Neural cell (in vitro differentiated cells): Measurements from ENCODE around the gene C11orf54. TPM values are rescaled to one million over a fixed set of nuclear protein-coding genes. Genes with fewer than 3 reads are reported as not detected.

Experiments used
- H2AFZ ChIP-seq: fragments of 200-600, 300-800 bp; sonication (generic), shearing (Covaris generic); 2 replicates; pipeline ENCODE4 v1.6.0; 2014; ENCODE audit warnings: low read depth, mild to moderate bottlenecking, antibody characterized with exemption, low read length, moderate library complexity
- H3F3A ChIP-seq: fragments of 200-600 bp; shearing (Covaris generic); 2 replicates; pipeline ENCODE4 v1.6.1; 2016; ENCODE audit warnings: mild to moderate bottlenecking, moderate library complexity, mixed read lengths, antibody characterized with exemption, low read length; ENCODE audit not compliant: insufficient read depth, poor library complexity, severe bottlenecking
- H3K27ac ChIP-seq: fragments of 200-600, 300-800 bp; sonication (generic), shearing (Covaris generic); 2 replicates; pipeline ENCODE4 v1.5.1; 2014; ENCODE audit warnings: mild to moderate bottlenecking, low read length, moderate library complexity
- H3K27me3 ChIP-seq: fragments of 300-800, 200-600 bp; sonication (generic), shearing (Covaris generic); 2 replicates; pipeline ENCODE4 v1.6.0; 2014; ENCODE audit warnings: mild to moderate bottlenecking, low read depth, low read length, moderate library complexity; ENCODE audit not compliant: insufficient read depth
- H3K36me3 ChIP-seq: fragments of 300-800, 200-600 bp; sonication (generic), shearing (Covaris generic); 2 replicates; pipeline ENCODE4 v1.5.1; 2014; ENCODE audit warnings: mild to moderate bottlenecking, antibody characterized with exemption, low read length, moderate library complexity; ENCODE audit not compliant: insufficient read depth
- H3K4me2 ChIP-seq: fragments of 300-800, 200-600 bp; sonication (generic), shearing (Covaris generic); 2 replicates; pipeline ENCODE4 v1.6.0; 2014; ENCODE audit warnings: mild to moderate bottlenecking, low read length
- H3K4me3 ChIP-seq: fragments of 300-800, 200-600 bp; sonication (generic), shearing (Covaris generic); 2 replicates; pipeline ENCODE4 v1.5.1; 2014; ENCODE audit warnings: mild to moderate bottlenecking, low read length, moderate library complexity
- H3K79me2 ChIP-seq: fragments of 200-600 bp; shearing (Covaris generic); replicated peaks from 2 replicates; pipeline ENCODE4 v1.6.0; 2014; ENCODE audit warnings: mild to moderate bottlenecking, low read length, moderate library complexity; ENCODE audit not compliant: insufficient read depth
- H3K9ac ChIP-seq: fragments of 300-800, 200-600 bp; sonication (generic), shearing (Covaris generic); 2 replicates; pipeline ENCODE4 v1.6.1; 2016; ENCODE audit warnings: mild to moderate bottlenecking, low read length, mixed read lengths
- H3K9me2 ChIP-seq: fragments of 200-600 bp; shearing (Covaris generic); 2 replicates; pipeline ENCODE4 v1.6.1; 2016; ENCODE audit warnings: mild to moderate bottlenecking, low read length, mixed read lengths; ENCODE audit not compliant: insufficient read depth
- H3K9me3 ChIP-seq: fragments of 200-600, 300-800 bp; sonication (generic), shearing (Covaris generic); 2 replicates; pipeline ENCODE4 v1.6.1; 2016; ENCODE audit warnings: mild to moderate bottlenecking, mixed run types, low read length, moderate library complexity, mixed read lengths
- H4K20me1 ChIP-seq: fragments of 200-600 bp; shearing (Covaris generic); 2 replicates; pipeline ENCODE4 v1.6.1; 2016; ENCODE audit warnings: mild to moderate bottlenecking, mixed run types; ENCODE audit not compliant: insufficient read depth
- CTCF ChIP-seq: fragments of 450-650 bp; IDR thresholded peaks from 2 replicates; pipeline ENCODE4 v1.5.1; 2014; ENCODE audit warnings: antibody characterized with exemption, mild to moderate bottlenecking, moderate library complexity; ENCODE audit not compliant: poor library complexity, severe bottlenecking
- EP300 ChIP-seq: fragments of 450-650 bp; conservative IDR thresholded peaks from 2 replicates; pipeline ENCODE4 v1.6.1; 2014; ENCODE audit warnings: antibody characterized with exemption, mild to moderate bottlenecking, moderate library complexity; ENCODE audit not compliant: poor library complexity, severe bottlenecking
- EZH2 ChIP-seq: fragments of 200-600, 300-800 bp; shearing (Covaris generic), sonication (generic); IDR thresholded peaks from 2 replicates; pipeline ENCODE4 v1.6.1; 2014; ENCODE audit warnings: antibody characterized with exemption, low read length, borderline replicate concordance, mild to moderate bottlenecking; ENCODE audit not compliant: insufficient read depth, poor library complexity, severe bottlenecking
- MXI1 ChIP-seq: fragments of 450-650 bp; conservative IDR thresholded peaks from 2 replicates; pipeline ENCODE4 v1.6.1; 2014; ENCODE audit warnings: antibody characterized with exemption, mild to moderate bottlenecking; ENCODE audit not compliant: poor library complexity, severe bottlenecking
- POLR2AphosphoS5 ChIP-seq: IDR thresholded peaks from 2 replicates; pipeline ENCODE4 v1.6.1; 2012
- RAD21 ChIP-seq: fragments of 450-650 bp; conservative IDR thresholded peaks from 2 replicates; pipeline ENCODE4 v1.6.1; 2014; ENCODE audit warnings: antibody characterized with exemption, mild to moderate bottlenecking, moderate library complexity
- REST ChIP-seq: IDR thresholded peaks from 2 replicates; pipeline ENCODE4 v1.6.1; 2012; ENCODE audit warnings: borderline replicate concordance
- SMC3 ChIP-seq: fragments of 450-650 bp; conservative IDR thresholded peaks from 2 replicates; pipeline ENCODE4 v1.6.1; 2014; ENCODE audit warnings: antibody characterized with exemption, mild to moderate bottlenecking, moderate library complexity; ENCODE audit not compliant: poor library complexity
- TAF1 ChIP-seq: IDR thresholded peaks from 2 replicates; pipeline ENCODE4 v1.6.1; 2012; ENCODE audit warnings: low read depth
- polyA plus RNA-seq: library from polyadenylated mRNA; depleted of rRNA; stranded (reverse); fragments of >200 nt; gene quantifications from 2 replicates; pipeline ENCODE4 v1.2.3, GENCODE V29; 2014

Gene C11orf54
- polyA plus RNA-seq, 1 donor from 2014 or later, result 35.0 TPM

GRCh38 chr11:93770160-93770559 is 28.7 kb downstream of the C11orf54 start:
- no peak overlapping the region for H3K4me2 ChIP-seq
- H3K9me3 ChIP-seq, result no peaks in the 10 kb centered on the region
- H3K36me3 ChIP-seq, result no peaks in the 10 kb centered on the region
- no peak overlapping the region for H2AFZ ChIP-seq
- H3K27me3 ChIP-seq, result no peaks in the 10 kb centered on the region
- H3K9me2 ChIP-seq, result no peaks in the 10 kb centered on the region
- H3K9ac ChIP-seq, result no peak overlapping the region
- no peaks in the 10 kb centered on the region for H3K79me2 ChIP-seq
- TF ChIP-seq RAD21 (no peak), TAF1 (no peak), REST (no peak), EZH2 (no peak)
- H3F3A ChIP-seq, result no peaks in the 10 kb centered on the region
- H4K20me1 ChIP-seq, result no peaks in the 10 kb centered on the region
- H3K4me3 ChIP-seq, result no peak overlapping the region
- no peak overlapping the region for H3K27ac ChIP-seq

GRCh38 chr11:93772123-93772522 is 30.7 kb downstream of the C11orf54 start:
- H3K4me3 ChIP-seq, result no peak overlapping the region
- H3K27ac ChIP-seq, result no peak overlapping the region
- H3K4me2 ChIP-seq, result no peak overlapping the region
- H3K9ac ChIP-seq, result no peak overlapping the region
- no peaks in the 10 kb centered on the region for H3K9me3 ChIP-seq
- H3K9me2 ChIP-seq, result no peaks in the 10 kb centered on the region
- no peaks in the 10 kb centered on the region for H3K27me3 ChIP-seq
- no peaks in the 10 kb centered on the region for H3K36me3 ChIP-seq
- no peaks in the 10 kb centered on the region for H3F3A ChIP-seq
- no peaks in the 10 kb centered on the region for H4K20me1 ChIP-seq
- TF ChIP-seq POLR2AphosphoS5 (no peak), CTCF (no peak), MXI1 (no peak), TAF1 (no peak), EZH2 (no peak), EP300 (no peak), SMC3 (no peak), RAD21 (no peak)
- no peak overlapping the region for H2AFZ ChIP-seq
- H3K79me2 ChIP-seq, result no peaks in the 10 kb centered on the region

GRCh38 chr11:93773045-93773477 is 31.6 kb downstream of the C11orf54 start:
- Histone ChIP-seq H3K27ac (no peak overlapping the region), H2AFZ (no peak overlapping the region), H3K9ac (no peak overlapping the region), H3K27me3 (no peaks in the 10 kb centered on the region), H3K4me3 (no peak overlapping the region), H3K4me2 (no peak overlapping the region), H3K36me3 (no peaks in the 10 kb centered on the region), H3K9me3 (no peaks in the 10 kb centered on the region), H4K20me1 (no peaks in the 10 kb centered on the region), H3F3A (no peaks in the 10 kb centered on the region), H3K79me2 (no peaks in the 10 kb centered on the region), H3K9me2 (no peaks in the 10 kb centered on the region)
- TF ChIP-seq SMC3, result no peak
- TF ChIP-seq RAD21, result no peak
- TF ChIP-seq MXI1, result no peak
- no peak for TF ChIP-seq EZH2
- TF ChIP-seq CTCF, result no peak
